HepG2 (cell line): ENCODE data around the gene TMCO4. TPM values are rescaled to one million over a fixed set of nuclear protein-coding genes. Genes with fewer than 3 reads are reported as not detected.

Experiments used
- ATAC-seq: fragments of 200-7000 bp; cut with Tn5 transposase; 3 replicates; pipeline ENCODE4 v1.9.1; 2020; ENCODE audit warnings: mild to moderate bottlenecking, moderate library complexity
- BruUV-seq: library from RNA; stranded (reverse); fragments of 400-500 nt; replicated peaks from 2 replicates; lab custom pipeline; 2021; lab: Mats Ljungman, UMichigan
- CTCF ChIA-PET: fragments of 300-600 bp; formaldehyde crosslinking; extraction: SDS; loops from one replicate; lab custom pipeline; 2021; ENCODE audit warnings: low total read pairs, inconsistent platforms, low intra/inter-chr PET ratio; lab: Yijun Ruan, JAX
- POLR2A ChIA-PET: fragments of 350-600 bp; sonication (Branson Sonifier 250); formaldehyde crosslinking; loops from one replicate; lab custom pipeline; 2020; ENCODE audit warnings: antibody characterized with exemption, inconsistent platforms; lab: Yijun Ruan, JAX
- DNase-seq: peaks from one replicate; pipeline ENCODE4 v3.0.0-alpha.2; 2015; ENCODE audit warnings: low spot score
- FAIRE-seq: peaks from 3 replicates; lab custom pipeline; 2011; peaks lifted over from hg19 to GRCh38; lab: Jason Lieb, UNC
- H2AFZ ChIP-seq: one replicate; pipeline ENCODE4 v1.6.1; 2011; ENCODE audit warnings: low read length, inconsistent platforms
- H3K27ac ChIP-seq: fragments of 300-600 bp; 3 replicates; pipeline ENCODE4 v1.8.0; 2011; ENCODE audit warnings: mixed run types, mild to moderate bottlenecking, mixed read lengths, low read length, inconsistent platforms; ENCODE audit not compliant: insufficient read depth; ENCODE audit errors: extremely low read length
- H3K27me3 ChIP-seq, 2 experiments: fragments of 200-600 bp in 1 of 2; 2 replicates in 1 of 2; 3 replicates in 1 of 2; pipeline versions ENCODE4 v1.6.0 to v1.8.0; 2011; ENCODE audit warnings: low read length in 2 of 2, mild to moderate bottlenecking in 2 of 2, moderate library complexity in 2 of 2, inconsistent platforms in 1 of 2; ENCODE audit not compliant: insufficient read depth in 2 of 2, control insufficient read depth in 1 of 2
- H3K36me3 ChIP-seq, 2 experiments: fragments of 200-600 bp in 1 of 2; replicated peaks in 1 of 2; 2 replicates in 1 of 2; 3 replicates in 1 of 2; pipeline versions ENCODE4 v1.5.1 to v1.8.0; 2011; ENCODE audit warnings: low read length in 2 of 2, inconsistent platforms in 1 of 2; ENCODE audit not compliant: insufficient read depth in 2 of 2, control insufficient read depth in 1 of 2
- H3K4me1 ChIP-seq: 2 replicates; pipeline ENCODE4 v1.5.1; 2012; ENCODE audit warnings: low read length, inconsistent platforms; ENCODE audit not compliant: insufficient read depth
- H3K4me2 ChIP-seq: 2 replicates; pipeline ENCODE4 v1.6.0; 2011; ENCODE audit warnings: low read depth, low read length, inconsistent platforms
- H3K4me3 ChIP-seq, 3 experiments: fragments of 200-600 bp in 1 of 3; sonication (generic), shearing (Covaris generic) in 1 of 3; replicated peaks in 1 of 3; 2 replicates each; pipeline ENCODE4 v1.5.1; 2011 to 2016; ENCODE audit warnings: low read length in 3 of 3, inconsistent platforms in 2 of 3, low read depth in 2 of 3, mild to moderate bottlenecking in 2 of 3, control low read depth in 1 of 3, mixed read lengths in 1 of 3; ENCODE audit not compliant: insufficient read depth in 1 of 3
- H3K79me2 ChIP-seq: one replicate; pipeline ENCODE4 v1.6.1; 2011; ENCODE audit warnings: low read length, inconsistent platforms; ENCODE audit not compliant: insufficient read depth
- H3K9ac ChIP-seq: 2 replicates; pipeline ENCODE4 v1.6.0; 2011; ENCODE audit warnings: mild to moderate bottlenecking, low read depth, low read length, inconsistent platforms; ENCODE audit not compliant: insufficient read depth
- H3K9me3 ChIP-seq: 2 replicates; pipeline ENCODE4 v1.5.1; 2012; ENCODE audit warnings: mild to moderate bottlenecking, low read length
- H4K20me1 ChIP-seq: 2 replicates; pipeline ENCODE4 v1.6.0; 2011; ENCODE audit warnings: inconsistent platforms, mild to moderate bottlenecking, low read length, moderate library complexity; ENCODE audit not compliant: insufficient read depth
- KDM6A ChIP-seq: IDR thresholded peaks from 2 replicates; pipeline ENCODE4 v1.6.1; 2016; ENCODE audit warnings: low read depth
- MBNL3 ChIP-seq: fragments of 250-450 bp; sonication (Bioruptor Pico); conservative IDR thresholded peaks from 2 replicates; pipeline ENCODE4 v1.8.0; 2022; ENCODE audit warnings: mild to moderate bottlenecking, inconsistent platforms
- PHB2 ChIP-seq: fragments of 450-650 bp; IDR thresholded peaks from 2 replicates; pipeline ENCODE4 v1.6.1; 2018; ENCODE audit not compliant: partially characterized antibody
- TBX3 ChIP-seq: fragments of 450-650 bp; IDR thresholded peaks from 2 replicates; pipeline ENCODE4 v1.6.1; 2017; ENCODE audit warnings: antibody characterized with exemption, mild to moderate bottlenecking, inconsistent platforms, borderline replicate concordance
- TCF12 ChIP-seq, 2 experiments: fragments of 450-650 bp in 1 of 2; sonication (generic) in 1 of 2; formaldehyde crosslinking in 1 of 2; IDR thresholded peaks; 2 replicates each; pipeline versions ENCODE4 v1.6.1 to v1.8.0; 2017 to 2022; ENCODE audit warnings: antibody characterized with exemption in 1 of 2, mild to moderate bottlenecking in 1 of 2, missing genetic modification reagents in 1 of 2, moderate library complexity in 1 of 2
- TCF7L2 ChIP-seq: IDR thresholded peaks from 2 replicates; pipeline ENCODE4 v1.6.1; 2011; ENCODE audit warnings: mild to moderate bottlenecking, low read depth, low read length, moderate library complexity
- TOPORS ChIP-seq: sonication (generic); formaldehyde crosslinking; IDR thresholded peaks from 2 replicates; pipeline ENCODE4 v1.8.0; 2023; ENCODE audit warnings: mild to moderate bottlenecking, missing genetic modification reagents
- ZBTB38 ChIP-seq: sonication (generic); formaldehyde crosslinking; IDR thresholded peaks from 2 replicates; pipeline ENCODE4 v1.5.1; 2020; ENCODE audit warnings: mild to moderate bottlenecking, missing genetic modification reagents
- ZNF670 ChIP-seq: sonication (generic); formaldehyde crosslinking; IDR thresholded peaks from 2 replicates; pipeline ENCODE4 v1.8.0; 2022; ENCODE audit warnings: mild to moderate bottlenecking, missing genetic modification reagents, borderline replicate concordance
- WGBS: methylation state at CpG from one replicate; pipeline ENCODE4 v1.1.6; 2017; ENCODE audit warnings: low lambda C conversion rate; 5-methylcytosine and 5-hydroxymethylcytosine counted together
- in situ Hi-C: cut with HindIII; loops from 2 replicates; pipeline ENCODE4 v1.10.0; 2017; ENCODE audit warnings: low pct_unique_long_range_greater_than_20kb; ENCODE audit not compliant: extremely low pct_ligation_motif_present
- intact Hi-C: fragments of 100-400 bp; cut with micrococcal nuclease; formaldehyde crosslinking; loops from one replicate; pipeline ENCODE4 v1.10.0; 2022; ENCODE audit not compliant: unreplicated experiment
- polyA plus RNA-seq, 8 experiments: library from polyadenylated mRNA; depleted of rRNA in 3 of 8; stranded (reverse) in 7 of 8; unstranded in 1 of 8; fragments of >200 nt; fragmentation: Illumina TruSeq in 4 of 8; extraction: Trizol in 4 of 8; gene quantifications; 2 replicates each; pipeline versions ENCODE4 v1.2.1 to v1.2.3, GENCODE V29; 2011 to 2016; ENCODE audit warnings: low read depth in 4 of 8, missing spikeins in 1 of 8, mixed read lengths in 1 of 8; ENCODE audit not compliant: insufficient read depth in 1 of 8
- total RNA-seq, 5 experiments: library from RNA; depleted of rRNA; stranded (reverse); fragments of >200 nt; fragmentation: Illumina TruSeq; extraction: Trizol; gene quantifications; 2 replicates each; pipeline ENCODE4 v1.2.3, GENCODE V29; 2016; ENCODE audit warnings: low read depth in 1 of 5
- TF ChIP-seq, protein P1 (sequence below): sonication (generic); formaldehyde crosslinking; IDR thresholded peaks from 2 replicates; pipeline ENCODE4 v1.9.0; 2021; ENCODE audit warnings: missing genetic modification reagents, mild to moderate bottlenecking, borderline replicate concordance

Gene TMCO4
- total and polyA plus RNA-seq, 2 of the 13 experiments (the other 11 are each of a cell fraction or from before 2014, with no cell fraction given) = 2.1 to 4.1 TPM

- FAIRE-seq (no peak), DNase-seq (no peak), ATAC-seq (no peak)
- ChIA-PET POLR2A (no interaction called here), CTCF (no interaction called here)
- TF ChIP-seq TOPORS = no peak
- TF ChIP-seq ZNF670 = no peak
- TF ChIP-seq ZBTB38 (CRISPR knock-in tag) = no peak
- WGBS = 95% methylated on average over 5 of the region's 5 CpGs
- H4K20me1 ChIP-seq = no peaks in the 10 kb centered on the region
- no peak overlapping the region for H3K9ac ChIP-seq
- H2AFZ ChIP-seq = no peak overlapping the region
- H3K4me2 ChIP-seq = no peak overlapping the region
- intact Hi-C loops (no loop called here), in situ Hi-C loops (no loop called here)
- no peaks in the 10 kb centered on the region for H3K79me2 ChIP-seq
- H3K4me1 ChIP-seq = no peaks in the 10 kb centered on the region
- H3K36me3 ChIP-seq = no peaks in the 10 kb centered on the region
- BruUV-seq = no TSS peak
- no peak overlapping the region for H3K4me3 ChIP-seq
- H3K27ac ChIP-seq = no peak overlapping the region
- peaks cover 4% of the 10 kb centered on the region; the same call in 1 of the 2 replicates for H3K9me3 ChIP-seq
- H3K27me3 ChIP-seq = no peaks in the 10 kb centered on the region
Measured at GRCh38 chr1:19728413-19729145, 71.1 kb downstream of the TMCO4 start.

DNA sequence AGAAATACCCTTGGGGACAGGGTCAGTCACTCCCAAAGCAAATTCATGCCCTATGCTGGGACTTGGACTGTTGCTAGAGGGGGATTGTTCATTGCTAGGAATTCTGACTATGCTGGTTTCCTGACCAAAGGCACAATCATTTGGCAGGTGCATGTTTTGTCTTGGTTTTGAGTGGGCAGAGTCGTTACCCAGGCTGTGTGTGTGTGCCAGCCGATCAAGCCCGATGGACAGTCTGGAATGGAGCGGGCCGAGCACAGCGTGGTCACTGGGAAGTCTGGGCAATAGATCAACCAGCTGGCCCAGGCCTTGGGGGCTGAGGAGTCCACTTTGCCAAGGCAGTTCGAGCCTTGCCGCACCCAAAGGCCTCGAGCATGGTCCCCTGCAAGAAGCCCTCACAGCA, 74.1 kb downstream of the TMCO4 start:
- TF ChIP-seq PHB2 (no peak), MBNL3 (CRISPR knock-in tag) (no peak), TBX3 (no peak), KDM6A (CRISPR knock-in tag) (no peak), TCF7L2 (no peak), TCF12 (IDR thresholded peaks at IDR 0.05) (no peak), TCF12 (CRISPR knock-in tag; IDR thresholded peaks at IDR 0.05) (no peak)
- TF ChIP-seq, protein P1, sequence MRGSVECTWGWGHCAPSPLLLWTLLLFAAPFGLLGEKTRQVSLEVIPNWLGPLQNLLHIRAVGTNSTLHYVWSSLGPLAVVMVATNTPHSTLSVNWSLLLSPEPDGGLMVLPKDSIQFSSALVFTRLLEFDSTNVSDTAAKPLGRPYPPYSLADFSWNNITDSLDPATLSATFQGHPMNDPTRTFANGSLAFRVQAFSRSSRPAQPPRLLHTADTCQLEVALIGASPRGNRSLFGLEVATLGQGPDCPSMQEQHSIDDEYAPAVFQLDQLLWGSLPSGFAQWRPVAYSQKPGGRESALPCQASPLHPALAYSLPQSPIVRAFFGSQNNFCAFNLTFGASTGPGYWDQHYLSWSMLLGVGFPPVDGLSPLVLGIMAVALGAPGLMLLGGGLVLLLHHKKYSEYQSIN (CRISPR knock-in tag) = no peak
- Histone ChIP-seq H3K36me3 (no peaks in the 10 kb centered on the region), H4K20me1 (no peaks in the 10 kb centered on the region), H3K27me3 (no peaks in the 10 kb centered on the region), H3K4me3 (no peak overlapping the region), H3K27ac (no peak overlapping the region), H3K79me2 (no peaks in the 10 kb centered on the region), H3K9ac (no peak overlapping the region), H3K9me3 (peaks cover 4% of the 10 kb centered on the region; the same call in 1 of the 2 replicates), H3K4me1 (no peaks in the 10 kb centered on the region), H3K4me2 (no peak overlapping the region), H2AFZ (no peak overlapping the region)
- ATAC-seq (no peak), FAIRE-seq (no peak), DNase-seq (no peak)
- 89% methylated on average over 9 of the region's 9 CpGs for WGBS
- BruUV-seq = no TSS peak
- intact Hi-C loops (no loop called here), in situ Hi-C loops (no loop called here)
- ChIA-PET POLR2A (no interaction called here), CTCF (no interaction called here)
